ENCODE data around the gene RPTOR. TPM values are rescaled to one million over a fixed set of nuclear protein-coding genes. Genes with fewer than 3 reads are reported as not detected.

RPTOR gene
- total and polyA plus RNA-seq, 10 of the 15 experiments (the other 5 are each of a cell fraction or from before 2014, with no cell fraction given), result 0.18 to 32.1 (median 7.8) TPM

DNA sequence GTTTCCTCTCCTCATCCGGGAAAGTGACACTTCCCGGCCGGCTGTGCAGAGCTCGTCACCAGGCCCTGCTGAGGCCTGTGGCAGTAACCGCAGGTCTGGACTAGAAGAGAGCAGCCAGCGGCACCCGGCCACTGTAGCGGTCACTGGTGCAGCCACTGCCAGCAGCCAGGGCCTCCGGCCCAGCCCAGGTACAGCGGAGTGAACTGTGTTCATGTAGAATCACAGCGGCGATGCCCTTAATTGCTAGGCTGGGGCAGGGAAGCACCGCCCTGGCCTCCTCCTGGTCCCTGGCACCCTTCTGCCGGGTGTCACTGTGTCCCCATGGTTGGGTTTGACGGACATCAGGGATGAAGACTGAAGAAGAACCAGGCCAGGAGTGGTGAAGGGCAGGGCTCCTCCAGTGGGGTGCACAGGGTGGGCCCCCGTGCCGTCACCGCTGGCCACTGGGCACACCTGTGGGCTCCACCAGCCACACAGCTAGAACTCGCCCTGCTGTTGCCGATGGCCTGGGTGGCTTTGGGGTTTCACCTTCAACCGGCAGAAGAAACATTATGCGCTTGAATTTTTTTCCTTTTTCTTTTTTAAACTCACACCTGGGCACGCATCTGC is 281.8 kb downstream of the RPTOR start:
- ChIA-PET SMC1A (ENCODE audit: uncharacterized antibody, unreplicated experiment) (no interaction called here), RAD21 (ENCODE audit: unreplicated experiment) (no interaction called here), POLR2A (no interaction called here), CTCF (no interaction called here)
- Histone ChIP-seq H3K79me2 (ENCODE audit: control insufficient read depth, insufficient read depth, low read length) (no peaks in the 10 kb centered on the region), H3K27ac (ENCODE audit: control insufficient read depth, insufficient read depth) (no peak overlapping the region), H3K4me2 (ENCODE audit: control insufficient read depth, insufficient read depth) (no peak overlapping the region), H3K4me1 (ENCODE audit: control insufficient read depth, insufficient read depth, low read length) (peaks cover 6% of the 10 kb centered on the region), H3K9ac (ENCODE audit: control insufficient read depth, insufficient read depth, low read length) (no peak overlapping the region), H3K4me3 (no peak overlapping the region), H2AFZ (ENCODE audit: control insufficient read depth, low read depth, low read length) (no peak overlapping the region), H3K9me3 (replicated peaks; ENCODE audit: control insufficient read depth, insufficient read depth, low read length) (no peaks in the 10 kb centered on the region), H3K36me3 (ENCODE audit: control insufficient read depth in 2 of 2, insufficient read depth in 2 of 2, low read length in 1 of 2) (peaks cover 0 to 17% of the 10 kb centered on the region in 2 experiments; a peak in 2 of 4 replicates), H4K20me1 (ENCODE audit: control insufficient read depth, insufficient read depth) (no peaks in the 10 kb centered on the region), H3K27me3 (replicated peaks in 1 of 2; ENCODE audit: control insufficient read depth in 2 of 2, insufficient read depth in 2 of 2, low read length in 1 of 2) (no peaks in the 10 kb centered on the region)
- intact Hi-C loops (cut with micrococcal nuclease; ENCODE audit: unreplicated experiment) (no loop called here), in situ Hi-C loops (cut with MboI) (no loop called here)
- ATAC-seq, result no peak
- no peak for FAIRE-seq
- no peak for DNase-seq (ENCODE audit: low read depth, low spot score)
- no peak for TF ChIP-seq EGR1 (IDR thresholded peaks at IDR 0.05; ENCODE audit: borderline replicate concordance in 1 of 2, low read depth in 2 of 2, low read length in 2 of 2)
- TF ChIP-seq BACH1 (IDR thresholded peaks at IDR 0.05; ENCODE audit: borderline replicate concordance), result no peak
- TF ChIP-seq FOXM1 (IDR thresholded peaks at IDR 0.05; ENCODE audit: low read depth, low read length), result no peak
- no peak for TF ChIP-seq JUND (IDR thresholded peaks at IDR 0.05; ENCODE audit: low read depth, low read length)
- no peak for TF ChIP-seq NFIC (IDR thresholded peaks at IDR 0.05; ENCODE audit: low read depth, low read length)
- 94% methylated on average over 22 of the region's 23 CpGs for WGBS (ENCODE audit: insufficient coverage, insufficient replicate concordance, low lambda C conversion rate, missing lambda C conversion rate)
- BruUV-seq (replicated peaks), result no TSS peak

DNA sequence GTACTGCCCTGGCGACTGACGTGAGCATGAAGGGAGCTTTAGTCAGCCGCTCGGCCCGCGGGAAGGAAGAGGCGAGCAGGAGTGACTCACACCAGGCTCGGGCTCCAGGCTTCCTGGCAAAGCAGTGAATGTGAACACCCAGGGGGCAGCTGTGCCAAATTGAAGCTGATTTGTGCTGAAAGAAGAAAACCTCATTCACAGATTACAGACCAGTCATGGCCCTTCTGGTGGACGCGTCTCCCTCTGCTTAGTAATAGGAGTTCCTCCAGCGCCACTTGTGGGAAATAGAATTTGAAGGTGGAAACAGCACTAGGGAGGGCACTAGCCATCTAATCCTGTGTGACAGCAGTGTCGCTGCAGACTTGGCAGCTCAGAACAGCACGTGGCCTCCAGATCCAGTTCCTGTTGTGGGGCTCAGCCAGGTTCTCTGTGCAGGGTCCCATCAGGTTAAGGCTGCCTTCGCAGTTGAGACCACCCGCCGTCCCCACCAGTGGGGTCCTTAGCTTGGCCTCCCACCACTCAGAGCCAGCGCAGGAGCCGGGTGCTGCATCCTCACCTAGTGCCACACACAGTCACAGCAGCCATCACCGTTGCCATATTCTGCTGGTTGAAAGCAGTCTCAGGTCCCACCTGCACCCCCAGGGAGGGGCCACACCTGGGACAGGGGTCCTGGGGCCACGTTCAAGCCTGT is 282.5 kb downstream of the RPTOR start:
- ATAC-seq (no peak), DNase-seq (ENCODE audit: low read depth, low spot score) (no peak)
- no peak overlapping the region for H2AFZ ChIP-seq (ENCODE audit: control insufficient read depth, low read depth, low read length)

More for the DNA sequence above, 282.5 kb downstream of the RPTOR start:
- SMC1A ChIA-PET (ENCODE audit: uncharacterized antibody, unreplicated experiment), result interaction anchor here (0.9 kb wide), 1 partner anchor 253 kb away, joined by 4 read pairs; no protein-coding TSS in a partner anchor
- TF ChIP-seq ZNF24 (IDR thresholded peaks at IDR 0.05) (no peak), ZZZ3 (IDR thresholded peaks at IDR 0.05; ENCODE audit: control insufficient read depth, insufficient read length, low read depth) (no peak), PAX5 (IDR thresholded peaks at IDR 0.05; ENCODE audit: borderline replicate concordance, low read depth, low read length) (no peak), STAT3 (IDR thresholded peaks at IDR 0.05; ENCODE audit: low read depth, low read length) (no peak), SP1 (IDR thresholded peaks at IDR 0.05; ENCODE audit: low read depth, low read length) (no peak)
- TF ChIP-seq, protein P1, sequence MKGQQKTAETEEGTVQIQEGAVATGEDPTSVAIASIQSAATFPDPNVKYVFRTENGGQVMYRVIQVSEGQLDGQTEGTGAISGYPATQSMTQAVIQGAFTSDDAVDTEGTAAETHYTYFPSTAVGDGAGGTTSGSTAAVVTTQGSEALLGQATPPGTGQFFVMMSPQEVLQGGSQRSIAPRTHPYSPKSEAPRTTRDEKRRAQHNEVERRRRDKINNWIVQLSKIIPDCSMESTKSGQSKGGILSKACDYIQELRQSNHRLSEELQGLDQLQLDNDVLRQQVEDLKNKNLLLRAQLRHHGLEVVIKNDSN (IDR thresholded peaks at IDR 0.05; ENCODE audit: borderline replicate concordance, extremely low read length, insufficient read depth, low read depth, low read length), result peak; percentile 3
- H3K27ac ChIP-seq (ENCODE audit: control insufficient read depth, insufficient read depth), result peak overlapping the region; percentile 24; the same call in 1 of the 2 replicates
- no peaks in the 10 kb centered on the region for H4K20me1 ChIP-seq (ENCODE audit: control insufficient read depth, insufficient read depth)
- no TSS peak for BruUV-seq (replicated peaks)
- H3K4me2 ChIP-seq (ENCODE audit: control insufficient read depth, insufficient read depth), result no peak overlapping the region; the same call in 1 of the 2 replicates
- RAD21 ChIA-PET (ENCODE audit: unreplicated experiment), result no interaction called here
- H3K36me3 ChIP-seq (ENCODE audit: control insufficient read depth in 2 of 2, insufficient read depth in 2 of 2, low read length in 1 of 2), result peaks cover 0 to 17% of the 10 kb centered on the region in 2 experiments; a peak in 2 of 4 replicates
- H3K9me3 ChIP-seq (replicated peaks; ENCODE audit: control insufficient read depth, insufficient read depth, low read length), result no peaks in the 10 kb centered on the region
- CTCF ChIA-PET, result no interaction called here
- no peak for FAIRE-seq
- H3K79me2 ChIP-seq (ENCODE audit: control insufficient read depth, insufficient read depth, low read length), result no peaks in the 10 kb centered on the region
- in situ Hi-C loops (cut with MboI) (no loop called here), intact Hi-C loops (cut with micrococcal nuclease; ENCODE audit: unreplicated experiment) (no loop called here)
- no peaks in the 10 kb centered on the region for H3K27me3 ChIP-seq (replicated peaks in 1 of 2; ENCODE audit: control insufficient read depth in 2 of 2, insufficient read depth in 2 of 2, low read length in 1 of 2)
- POLR2A ChIA-PET, result no interaction called here
- no peak overlapping the region for H3K4me3 ChIP-seq
- WGBS (ENCODE audit: insufficient coverage, insufficient replicate concordance, low lambda C conversion rate, missing lambda C conversion rate), result 88% methylated on average over 20 of the region's 20 CpGs
- no peak overlapping the region for H3K9ac ChIP-seq (ENCODE audit: control insufficient read depth, insufficient read depth, low read length)
- H3K4me1 ChIP-seq (ENCODE audit: control insufficient read depth, insufficient read depth, low read length), result peaks cover 12% of the 10 kb centered on the region
